GM10847 (cell line): ENCODE measurements around the gene CCR5AS.

Experiments
- POLR2A ChIP-seq: IDR thresholded peaks from 2 replicates; pipeline ENCODE4 v1.6.1; 2011; ENCODE audit not compliant: insufficient read length; ENCODE audit errors: extremely low read depth

Gene CCR5AS

DNA sequence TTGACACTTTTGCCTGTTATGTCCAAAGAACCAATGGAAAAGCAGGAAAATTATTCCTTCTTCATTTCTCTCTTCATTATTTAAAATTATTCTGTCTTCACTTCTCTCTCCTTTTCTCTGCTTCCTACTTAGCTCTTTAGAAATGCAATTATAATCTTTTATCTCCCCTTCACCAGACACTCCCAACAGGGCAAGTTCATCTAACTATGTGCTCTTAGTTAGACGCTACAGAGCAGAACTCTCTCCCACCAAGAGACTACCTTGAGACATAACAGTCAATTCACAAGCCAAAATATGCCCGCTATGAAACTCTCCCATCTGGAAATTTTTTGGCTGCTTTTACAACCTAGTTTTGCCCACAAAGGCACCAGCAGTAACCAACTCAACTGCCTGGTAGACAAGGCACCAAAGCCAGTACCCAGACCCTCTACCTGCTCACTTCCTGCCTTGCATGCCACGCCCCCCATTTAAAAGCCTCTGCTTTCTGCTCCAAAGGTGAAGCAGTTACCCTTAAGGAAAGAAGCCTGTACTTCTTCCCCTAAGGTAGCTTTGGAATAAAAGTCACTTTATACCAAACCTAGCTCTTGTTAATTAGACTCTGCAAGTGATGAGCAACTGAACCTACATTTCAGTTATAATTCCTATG lies 28.3 kb upstream of the CCR5AS start:
- TF ChIP-seq POLR2A, result no peak

DNA sequence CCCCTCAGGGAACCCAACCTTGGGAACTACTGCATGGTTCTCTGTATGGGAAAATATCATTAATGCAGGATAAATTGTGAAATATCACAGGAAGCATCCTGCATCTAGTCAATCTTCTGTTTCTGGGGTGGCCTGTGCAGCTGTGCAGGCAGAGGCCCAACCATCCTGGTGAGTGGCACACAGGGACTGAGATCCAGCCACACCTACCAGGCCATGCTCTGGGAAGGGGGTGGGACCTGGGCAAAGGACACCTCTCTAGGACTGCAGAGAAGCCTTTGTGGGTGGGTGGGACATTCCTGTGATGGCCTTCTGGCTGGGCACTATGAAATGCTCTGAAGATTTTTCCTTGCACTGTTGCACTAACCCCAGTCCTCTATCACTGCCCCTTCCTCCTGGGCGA lies 27.0 kb upstream of the CCR5AS start:
- no peak for TF ChIP-seq POLR2A

DNA sequence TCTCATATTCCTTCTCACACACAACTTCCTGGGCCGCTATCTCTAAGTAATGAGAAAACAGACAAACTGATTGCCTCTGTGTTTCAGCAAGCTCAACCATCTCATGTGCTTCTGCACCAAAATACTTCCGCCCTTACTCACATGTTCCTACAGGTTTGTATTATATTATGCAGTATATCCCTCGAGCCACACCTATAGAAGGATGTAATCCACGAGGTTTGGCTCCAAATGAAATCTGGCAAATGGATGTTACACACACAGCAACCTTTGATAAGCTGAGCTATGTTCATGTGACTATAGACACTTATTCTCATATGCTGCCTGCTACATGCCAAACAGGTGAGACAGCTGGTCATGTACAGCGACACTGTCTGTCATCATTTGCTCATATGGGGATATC lies 22.8 kb upstream of the CCR5AS start:
- no peak for TF ChIP-seq POLR2A

DNA sequence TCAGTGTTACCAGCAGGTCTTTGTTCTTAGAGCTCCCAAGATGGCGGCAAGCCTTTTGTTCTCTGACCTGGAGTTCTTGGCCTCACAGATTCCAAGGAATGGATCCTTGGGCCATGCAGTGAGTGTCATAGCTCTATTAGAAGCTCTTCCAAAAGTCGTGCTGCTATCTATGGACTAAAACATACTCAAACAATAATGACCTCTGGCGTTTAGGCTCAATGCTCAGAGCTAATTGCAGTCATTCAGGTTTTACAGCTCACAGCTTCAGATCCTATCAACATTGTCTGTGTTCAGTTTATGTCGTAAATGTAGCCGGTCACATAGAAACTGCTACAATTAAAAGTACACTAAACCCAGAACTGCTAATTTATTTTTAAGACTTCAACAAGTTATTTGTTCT lies 22.4 kb upstream of the CCR5AS start:
- TF ChIP-seq POLR2A, result no peak

DNA sequence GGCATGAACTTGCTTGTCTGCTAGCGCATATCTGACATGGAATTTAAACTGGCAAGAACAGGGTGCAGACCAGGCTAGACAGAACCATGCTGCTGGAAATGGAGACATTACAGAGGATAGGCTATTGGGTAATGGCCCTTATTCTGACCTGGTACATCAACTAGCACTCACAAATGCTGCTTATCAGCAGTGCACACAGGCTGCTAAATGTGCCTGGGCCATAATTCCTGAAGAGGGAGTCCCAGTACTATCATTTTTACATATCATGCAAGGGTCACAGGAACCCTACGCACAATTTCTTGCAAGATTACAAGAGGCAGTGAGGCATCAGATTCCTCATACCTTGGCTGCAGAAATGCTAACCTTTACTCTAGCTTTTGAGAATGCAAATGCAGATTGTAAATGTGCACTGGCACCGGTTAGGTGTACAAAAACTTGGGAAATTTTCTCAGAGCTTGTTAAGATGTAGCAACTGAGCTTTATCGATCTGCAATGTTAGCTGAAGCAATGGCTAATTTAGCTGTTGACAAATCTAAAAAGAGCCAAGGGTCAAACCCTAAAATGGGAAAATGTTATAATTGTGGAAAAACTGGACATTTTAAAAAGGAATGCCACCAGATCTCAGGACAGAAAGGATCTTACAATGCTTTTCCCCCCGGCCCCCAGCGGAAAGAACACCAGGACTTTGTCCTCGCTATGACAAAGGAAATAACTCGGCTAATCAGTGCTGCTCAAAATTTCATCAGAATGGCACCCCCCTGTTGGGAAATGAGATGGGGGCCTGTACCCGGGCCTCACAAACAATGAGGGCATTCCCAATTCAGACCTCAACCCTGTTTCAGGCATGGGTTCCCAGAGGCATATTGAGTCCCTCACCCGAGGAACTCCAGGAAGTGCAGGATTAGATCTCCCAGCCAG lies 21.3 kb upstream of the CCR5AS start:
- TF ChIP-seq POLR2A, result no peak

DNA sequence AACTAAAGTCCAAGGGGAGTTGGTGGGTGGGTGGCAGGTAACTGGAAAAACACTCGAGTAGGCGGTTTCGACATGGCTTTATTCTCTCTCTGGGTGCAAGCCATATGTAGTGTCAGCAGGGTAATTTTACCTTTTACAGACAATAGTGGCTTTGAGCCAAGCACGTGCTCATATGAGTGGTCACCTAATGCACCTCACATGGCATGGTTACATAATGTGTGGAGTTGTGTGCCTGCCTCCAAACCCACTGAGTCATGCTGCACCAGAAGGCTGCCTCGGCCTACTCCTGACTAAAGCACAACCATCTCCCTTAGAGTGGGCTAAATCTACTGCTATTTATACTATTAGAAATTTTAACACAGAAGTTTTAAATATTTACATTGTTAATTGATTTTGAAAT lies 16.7 kb upstream of the CCR5AS start:
- TF ChIP-seq POLR2A, result no peak

DNA sequence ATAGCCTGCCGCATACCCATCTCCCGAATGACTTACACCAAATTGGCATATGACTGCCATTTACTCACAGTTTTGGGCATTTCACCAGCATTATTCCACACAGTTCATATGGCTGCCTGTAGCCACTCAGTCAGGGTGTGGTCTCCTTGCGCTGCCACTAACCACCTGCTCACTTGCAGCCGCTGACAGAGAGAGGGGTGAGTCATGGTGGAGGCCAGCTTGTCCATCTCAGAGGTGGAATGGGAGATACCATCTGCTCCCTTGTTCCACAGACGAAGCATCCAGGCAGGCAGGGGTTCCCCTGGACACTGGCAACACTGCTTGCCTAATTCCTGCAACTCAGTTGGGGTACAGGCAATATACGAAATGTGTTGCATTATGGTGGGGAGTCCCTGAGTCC lies 15.8 kb upstream of the CCR5AS start:
- no peak for TF ChIP-seq POLR2A

DNA sequence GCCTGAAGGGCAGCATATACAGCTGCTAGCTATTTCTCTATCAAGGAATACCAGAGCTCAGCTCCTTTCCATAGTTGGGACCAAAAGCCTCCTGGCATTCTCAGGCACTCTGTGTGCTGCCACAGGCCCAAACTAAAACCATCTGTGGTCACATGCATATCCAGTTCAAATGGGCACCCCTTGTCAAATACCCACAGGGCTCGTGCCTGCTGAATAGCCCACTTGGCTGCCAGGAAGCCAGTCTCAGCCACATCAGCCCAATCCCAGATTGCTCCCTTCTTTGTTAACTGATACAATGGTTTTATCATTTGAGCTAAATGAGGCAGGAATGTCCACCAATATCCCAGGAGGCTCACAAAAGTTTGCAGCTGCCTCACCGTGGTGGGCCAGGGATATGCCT lies 14.1 kb upstream of the CCR5AS start:
- TF ChIP-seq POLR2A, result no peak

DNA sequence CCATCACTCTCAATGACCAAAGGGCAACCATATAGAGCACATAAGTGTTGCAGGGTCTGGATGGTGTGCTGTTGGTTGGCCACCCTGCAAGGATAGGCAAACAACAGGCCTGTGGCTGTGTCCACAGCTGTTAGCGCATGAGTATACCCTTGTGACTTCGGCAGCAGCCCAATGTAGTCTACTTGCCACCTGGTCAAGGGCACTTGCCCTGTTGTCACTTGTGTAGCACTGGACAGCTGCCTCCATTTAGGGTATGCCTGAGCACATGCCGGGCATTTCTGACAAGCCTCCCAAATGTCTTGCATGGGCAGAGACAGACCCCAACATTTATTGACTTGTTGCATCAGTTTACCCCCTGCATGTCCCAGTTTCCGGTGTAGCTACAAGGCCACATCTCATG lies 12.9 kb upstream of the CCR5AS start:
- no peak for TF ChIP-seq POLR2A

DNA sequence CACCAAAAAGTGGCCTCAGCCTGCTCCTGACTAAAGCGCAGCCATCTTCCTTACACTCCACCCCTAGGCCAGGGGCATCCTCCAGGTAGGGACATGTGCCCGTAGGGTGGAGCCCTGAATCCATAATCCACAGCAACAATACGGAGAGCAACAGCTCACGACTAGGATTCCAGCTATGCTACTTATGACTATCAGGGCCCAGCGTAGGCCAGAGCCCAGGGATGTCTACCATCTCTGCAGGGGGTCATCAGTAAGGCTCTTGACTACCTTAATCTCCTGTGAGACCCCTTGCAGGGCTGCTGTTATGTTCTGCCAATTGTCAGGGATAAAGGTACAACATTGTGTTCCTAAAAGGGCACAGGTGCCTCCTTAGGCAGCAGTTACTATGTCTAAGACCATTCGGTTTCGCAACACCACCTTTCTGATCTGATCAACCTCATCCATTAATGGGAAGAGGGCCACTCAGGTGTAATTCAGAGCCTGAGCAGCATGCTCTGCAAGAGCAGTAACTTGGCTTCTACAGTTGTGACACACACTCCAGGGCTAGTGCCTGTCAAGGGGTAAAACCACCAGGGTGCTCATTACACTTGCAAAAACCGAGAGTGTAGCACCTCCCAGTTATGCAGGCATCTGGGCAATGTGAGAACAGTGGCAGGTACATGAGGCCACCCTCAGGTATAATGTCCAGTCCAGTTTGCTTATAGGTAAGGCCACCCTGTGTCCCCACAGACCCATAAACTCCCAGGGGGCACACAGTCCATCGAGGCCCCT lies 11.2 kb upstream of the CCR5AS start:
- TF ChIP-seq POLR2A, result no peak

DNA sequence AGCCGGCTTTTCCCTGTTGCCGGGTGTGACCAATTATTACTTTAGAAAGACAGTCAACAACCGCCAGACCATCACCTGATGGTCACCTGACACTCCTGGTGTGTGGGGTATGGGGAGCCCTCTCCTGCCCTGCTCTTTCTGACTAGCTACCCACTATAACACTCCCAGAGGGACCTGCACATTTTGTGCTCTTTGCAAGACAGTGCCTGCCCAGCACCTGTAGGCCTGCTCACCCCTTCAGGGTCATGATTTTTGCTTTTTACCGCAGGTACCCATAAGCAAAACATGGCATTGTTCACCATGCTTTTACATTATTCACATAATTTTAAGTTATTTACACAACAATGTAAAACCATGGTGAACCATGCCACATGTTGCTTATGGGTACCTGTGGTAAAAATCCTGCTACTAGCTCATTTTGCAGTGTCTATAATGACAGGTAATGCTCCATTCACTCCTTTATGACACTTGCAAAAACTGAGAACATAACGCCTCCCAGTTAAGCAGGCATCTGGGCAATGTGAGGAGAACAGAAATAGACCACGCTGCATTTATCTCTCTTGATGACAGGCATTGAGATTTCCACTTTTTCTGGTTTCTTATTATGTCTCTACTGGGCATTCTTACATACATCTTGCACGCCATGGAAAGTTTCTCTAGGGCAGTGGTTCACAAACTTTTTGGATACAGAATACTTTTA lies 10.1 kb upstream of the CCR5AS start:
- TF ChIP-seq POLR2A, result no peak

DNA sequence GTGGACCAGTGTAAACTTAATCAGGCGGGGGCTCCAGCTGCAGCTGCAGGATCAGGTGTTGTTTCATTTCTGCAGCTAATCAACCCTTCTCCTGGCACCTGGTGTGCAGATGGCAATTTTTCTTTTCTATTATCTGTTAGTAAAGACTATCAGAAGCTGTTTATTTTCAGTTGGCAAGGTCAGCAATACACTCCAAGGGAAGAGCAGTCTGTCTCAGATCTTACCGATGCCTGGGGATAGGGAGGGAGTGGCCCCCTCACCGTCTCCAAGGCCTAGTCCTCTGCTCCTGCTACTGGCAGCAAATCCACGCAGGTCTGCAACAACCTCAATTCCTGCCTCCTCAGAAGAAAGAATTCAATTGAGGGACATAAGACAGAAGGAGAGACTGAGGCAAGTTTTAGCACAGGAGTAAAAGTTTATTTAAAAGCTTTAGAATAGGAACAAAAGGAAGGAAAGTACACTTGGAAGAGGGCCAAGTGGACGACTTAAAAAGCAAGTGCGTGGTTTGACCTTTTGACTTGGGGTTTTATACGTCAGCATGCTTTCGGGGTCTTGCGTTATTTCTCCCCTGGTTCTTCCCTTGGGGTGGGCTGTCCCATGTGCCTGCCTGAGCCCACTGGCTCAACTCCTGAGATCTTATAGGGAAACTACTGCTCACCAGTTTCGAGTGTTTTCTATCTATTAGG lies 9.4 kb upstream of the CCR5AS start:
- TF ChIP-seq POLR2A, result no peak

DNA sequence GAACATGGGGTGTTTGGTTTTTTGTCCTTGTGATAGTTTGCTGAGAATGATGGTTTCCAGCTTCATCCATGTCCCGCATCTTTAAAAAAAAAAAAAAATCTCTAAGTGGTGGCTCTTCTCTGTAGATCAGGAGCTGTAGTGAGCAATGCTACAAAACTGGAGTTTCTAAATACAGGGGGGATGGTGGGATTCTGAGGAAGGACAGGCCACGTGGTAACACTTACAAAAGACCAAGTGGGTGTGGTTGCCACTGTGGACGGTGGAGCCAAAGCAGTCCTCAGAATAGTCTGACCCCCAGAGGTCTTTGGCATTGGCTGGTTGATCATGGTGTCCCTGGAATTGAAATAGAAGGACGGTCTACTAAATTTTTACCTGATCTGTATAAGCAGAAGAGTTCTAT lies 7.9 kb upstream of the CCR5AS start:
- no peak for TF ChIP-seq POLR2A

DNA sequence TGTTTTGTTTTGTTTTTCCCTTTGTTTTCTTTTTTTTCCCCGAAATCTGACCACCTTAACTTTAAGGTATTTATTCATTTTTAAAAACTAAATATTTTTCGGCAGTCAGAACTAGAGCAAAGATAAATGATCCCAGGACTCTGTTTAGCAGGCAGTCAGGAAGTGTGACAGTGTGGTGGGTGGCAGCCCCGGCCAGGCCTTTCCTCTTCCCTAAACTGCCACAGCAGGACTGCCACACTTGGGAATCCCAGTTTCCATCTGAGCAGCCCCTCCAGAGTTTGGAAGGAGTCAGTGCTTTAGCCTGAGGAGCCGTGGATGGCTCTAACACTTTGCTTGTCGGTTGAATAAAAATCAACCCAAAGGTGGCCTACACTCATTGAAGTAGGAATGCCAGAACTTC lies 7.1 kb upstream of the CCR5AS start:
- TF ChIP-seq POLR2A, result no peak
